HCT116 (cell line): ENCODE measurements around the gene RTL1. TPM values are rescaled to one million over a fixed set of nuclear protein-coding genes. Genes with fewer than 3 reads are reported as not detected.

ENCODE experiments used
- ATAC-seq: fragments of 200-7000 bp; cut with Tn5 transposase; 2 replicates; pipeline ENCODE4 v1.9.1; 2020; ENCODE audit warnings: mild to moderate bottlenecking, moderate library complexity
- BruUV-seq: library from RNA; stranded (reverse); fragments of 400-500 nt; replicated peaks from 2 replicates; lab custom pipeline; 2021; lab: Mats Ljungman, UMichigan
- CTCF ChIA-PET: fragments of 300-600 bp; sonication (Branson Sonifier 250); formaldehyde crosslinking; loops from one replicate; lab custom pipeline; 2021; ENCODE audit warnings: antibody characterized with exemption; lab: Charles Lee
- POLR2A ChIA-PET: fragments of 300-600, 350-600 bp; sonication (Branson Sonifier 250); formaldehyde crosslinking; loops from one replicate; lab custom pipeline; 2021; ENCODE audit warnings: antibody characterized with exemption; lab: Charles Lee
- RAD21 ChIA-PET, 2 experiments: fragments of 300-600 bp; sonication (Branson Sonifier 250); formaldehyde crosslinking; loops; one replicate each; lab custom pipeline; 2023; ENCODE audit warnings: low total read pairs in 2 of 2; ENCODE audit not compliant: uncharacterized antibody in 2 of 2, unreplicated experiment in 2 of 2, low non-redundant PET in 1 of 2; lab: Charles Lee
- DNase-seq: peaks from one replicate; pipeline ENCODE4 v3.0.0-alpha.2; 2010; ENCODE audit warnings: low read depth, low spot score
- H2AFZ ChIP-seq: fragments of 200-600 bp; shearing (Covaris generic), sonication (generic); 2 replicates; pipeline ENCODE4 v1.6.1; 2017; ENCODE audit warnings: low read depth, mixed run types, mixed read lengths, antibody characterized with exemption, low read length; ENCODE audit not compliant: poor library complexity, severe bottlenecking
- H3K27ac ChIP-seq: 2 replicates; pipeline ENCODE4 v1.5.1; 2012; ENCODE audit warnings: low read depth, low read length
- H3K27me3 ChIP-seq: fragments of 200-600 bp; sonication (generic); 2 replicates; pipeline ENCODE4 v1.6.1; 2016; ENCODE audit warnings: mixed run types, low read length, mixed read lengths; ENCODE audit not compliant: insufficient read depth
- H3K36me3 ChIP-seq, 2 experiments: fragments of 200-500 bp in 1 of 2; fragments of 200-600 bp in 1 of 2; sonication (Bioruptor generic) in 1 of 2; sonication (generic) in 1 of 2; 2 replicates each; pipeline versions ENCODE4 v1.5.1 to v1.6.1; 2014 to 2016; ENCODE audit warnings: low read length in 2 of 2, inconsistent platforms in 1 of 2, mixed read lengths in 1 of 2, mixed run types in 1 of 2; ENCODE audit not compliant: insufficient read depth in 2 of 2, control insufficient read depth in 1 of 2
- H3K4me1 ChIP-seq, 2 experiments: fragments of 200-600 bp in 1 of 2; sonication (generic) in 1 of 2; 2 replicates each; pipeline versions ENCODE4 v1.5.1 to v1.6.1; 2012 to 2017; ENCODE audit warnings: low read length in 2 of 2, inconsistent platforms in 1 of 2, mild to moderate bottlenecking in 1 of 2, mixed read lengths in 1 of 2, mixed run types in 1 of 2, moderate library complexity in 1 of 2; ENCODE audit not compliant: insufficient read depth in 2 of 2, control insufficient read depth in 1 of 2
- H3K4me2 ChIP-seq: fragments of 200-600 bp; sonication (generic); 2 replicates; pipeline ENCODE4 v1.6.1; 2017; ENCODE audit warnings: mixed run types, low read length, mixed read lengths
- H3K4me3 ChIP-seq, 2 experiments: fragments of 200-600 bp in 1 of 2; sonication (generic) in 1 of 2; replicated peaks in 1 of 2; 2 replicates each; pipeline ENCODE4 v1.5.1; 2011 to 2016; ENCODE audit warnings: low read length in 2 of 2, control low read depth in 1 of 2, low read depth in 1 of 2, mild to moderate bottlenecking in 1 of 2, mixed read lengths in 1 of 2, mixed run types in 1 of 2
- H3K79me2 ChIP-seq: fragments of 200-600 bp; sonication (generic); 2 replicates; pipeline ENCODE4 v1.6.1; 2017; ENCODE audit warnings: mild to moderate bottlenecking, mixed run types, low read length, moderate library complexity, mixed read lengths; ENCODE audit not compliant: insufficient read depth
- H3K9ac ChIP-seq: fragments of 200-600 bp; sonication (generic); 2 replicates; pipeline ENCODE4 v1.6.1; 2016; ENCODE audit warnings: low read length, mixed read lengths
- H3K9me2 ChIP-seq: fragments of 200-600 bp; sonication (generic), shearing (Covaris generic); 2 replicates; pipeline ENCODE4 v1.6.1; 2017; ENCODE audit warnings: mixed run types, mild to moderate bottlenecking, moderate library complexity; ENCODE audit not compliant: insufficient read depth
- H3K9me3 ChIP-seq, 2 experiments: fragments of 200-500 bp in 1 of 2; fragments of 200-600 bp in 1 of 2; sonication (Bioruptor generic) in 1 of 2; sonication (generic) in 1 of 2; 2 replicates each; pipeline ENCODE4 v1.6.1; 2014 to 2017; ENCODE audit warnings: low read length in 2 of 2, mixed read lengths in 2 of 2, inconsistent platforms in 1 of 2, low read depth in 1 of 2, mild to moderate bottlenecking in 1 of 2, mixed run types in 1 of 2, moderate library complexity in 1 of 2; ENCODE audit not compliant: control insufficient read depth in 1 of 2, insufficient read depth in 1 of 2
- H4K20me1 ChIP-seq: fragments of 200-600 bp; sonication (generic), shearing (Covaris generic); 2 replicates; pipeline ENCODE4 v1.6.1; 2017; ENCODE audit warnings: mixed run types, mild to moderate bottlenecking, moderate library complexity; ENCODE audit not compliant: insufficient read depth
- ATF3 ChIP-seq: IDR thresholded peaks from 2 replicates; pipeline ENCODE4 v1.6.1; 2012
- EZH2 ChIP-seq: fragments of 200-600 bp; sonication (generic); IDR thresholded peaks from 2 replicates; pipeline ENCODE4 v1.6.1; 2017; ENCODE audit warnings: antibody characterized with exemption, mixed run types
- RAD21 ChIP-seq: IDR thresholded peaks from 2 replicates; pipeline ENCODE4 v1.6.1; 2012; ENCODE audit warnings: low read depth, mild to moderate bottlenecking
- SIN3A ChIP-seq: IDR thresholded peaks from 2 replicates; pipeline ENCODE4 v1.6.1; 2012; ENCODE audit warnings: low read depth
- TCF7L2 ChIP-seq: IDR thresholded peaks from 2 replicates; pipeline ENCODE4 v1.7.0; 2011; ENCODE audit warnings: borderline replicate concordance, inconsistent platforms; ENCODE audit not compliant: insufficient read depth, insufficient read length; ENCODE audit errors: extremely low read depth
- YY1 ChIP-seq: IDR thresholded peaks from 2 replicates; pipeline ENCODE4 v1.6.1; 2011; ENCODE audit warnings: low read length, low read depth, moderate library complexity, mild to moderate bottlenecking; ENCODE audit not compliant: insufficient replicate concordance; ENCODE audit errors: extremely low read depth
- ZBTB33 ChIP-seq: IDR thresholded peaks from 2 replicates; pipeline ENCODE4 v1.6.1; 2011; ENCODE audit warnings: mild to moderate bottlenecking, low read length, moderate library complexity; ENCODE audit not compliant: insufficient replicate concordance; ENCODE audit errors: extremely low read depth
- intact Hi-C: fragments of 100-400 bp; cut with micrococcal nuclease; formaldehyde crosslinking; loops from 2 replicates; pipeline ENCODE4 v1.10.0; 2022
- total RNA-seq: library from RNA; stranded (reverse); gene quantifications from one replicate; pipeline ENCODE4 v1.2.1, GENCODE V29; 2021; ENCODE audit not compliant: unreplicated experiment
- TF ChIP-seq, protein P1 (sequence below), 3 experiments: fragments of 200-600 bp in 1 of 3; sonication (generic) in 1 of 3; IDR thresholded peaks in 2 of 3; conservative IDR thresholded peaks in 1 of 3; 2 replicates each; pipeline ENCODE4 v1.5.1; 2012 to 2017; ENCODE audit warnings: low read depth in 2 of 3, low read length in 2 of 3, antibody characterized with exemption in 1 of 3, borderline replicate concordance in 1 of 3, control low read depth in 1 of 3, mild to moderate bottlenecking in 1 of 3, mixed read lengths in 1 of 3, mixed run types in 1 of 3, moderate library complexity in 1 of 3; ENCODE audit not compliant: insufficient read depth in 1 of 3

The RTL1 gene
- total RNA-seq, 1 experiment from 2014 or later: not detected

DNA sequence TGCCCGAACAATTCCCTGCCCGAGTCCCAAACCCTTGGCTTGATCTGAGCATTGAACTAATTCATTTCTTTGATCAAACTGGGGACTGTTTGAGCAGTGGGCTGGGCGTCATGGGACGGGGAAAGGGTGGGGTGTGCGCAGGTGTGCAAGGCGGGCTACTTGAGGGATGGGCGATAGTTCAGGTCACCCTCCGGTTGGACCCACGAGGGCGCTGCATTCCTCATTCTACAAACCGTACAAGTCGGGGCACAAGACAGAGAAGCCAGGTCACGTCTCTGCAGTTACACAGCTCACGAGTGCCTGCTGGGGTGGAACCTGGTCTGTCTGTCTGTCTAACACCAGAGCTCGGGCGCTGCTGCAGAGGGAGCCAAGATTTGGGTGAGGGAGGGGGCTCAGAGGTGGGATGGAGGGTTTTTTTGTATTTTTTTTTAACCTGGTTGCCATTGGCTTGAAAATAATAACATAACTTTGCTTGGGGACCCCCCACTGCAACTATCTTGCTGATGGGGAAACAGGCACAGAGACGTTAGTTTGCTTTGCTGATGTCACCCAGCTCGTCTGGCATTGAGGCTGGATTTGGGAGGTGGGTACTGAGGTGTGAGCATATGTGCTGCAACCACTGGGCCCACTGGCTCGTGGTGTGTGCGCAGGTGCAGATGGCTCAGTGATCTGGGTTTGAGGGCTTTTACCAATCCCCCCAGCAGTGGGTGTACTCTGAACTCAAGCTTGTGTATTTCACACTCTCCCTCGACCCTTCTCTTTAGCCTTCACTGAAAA, 7.6 kb upstream of the RTL1 start:
- H3K36me3 ChIP-seq: no peaks in the 10 kb centered on the region
- ChIA-PET POLR2A (no interaction called here), CTCF (no interaction called here), RAD21 (no interaction called here)
- no peak overlapping the region for H3K9ac ChIP-seq
- no peak for DNase-seq
- TF ChIP-seq ZBTB33 (no peak), TCF7L2 (no peak), EZH2 (no peak), YY1 (no peak), ATF3 (no peak), SIN3A (no peak), RAD21 (peak; percentile 29)
- TF ChIP-seq, protein P1, sequence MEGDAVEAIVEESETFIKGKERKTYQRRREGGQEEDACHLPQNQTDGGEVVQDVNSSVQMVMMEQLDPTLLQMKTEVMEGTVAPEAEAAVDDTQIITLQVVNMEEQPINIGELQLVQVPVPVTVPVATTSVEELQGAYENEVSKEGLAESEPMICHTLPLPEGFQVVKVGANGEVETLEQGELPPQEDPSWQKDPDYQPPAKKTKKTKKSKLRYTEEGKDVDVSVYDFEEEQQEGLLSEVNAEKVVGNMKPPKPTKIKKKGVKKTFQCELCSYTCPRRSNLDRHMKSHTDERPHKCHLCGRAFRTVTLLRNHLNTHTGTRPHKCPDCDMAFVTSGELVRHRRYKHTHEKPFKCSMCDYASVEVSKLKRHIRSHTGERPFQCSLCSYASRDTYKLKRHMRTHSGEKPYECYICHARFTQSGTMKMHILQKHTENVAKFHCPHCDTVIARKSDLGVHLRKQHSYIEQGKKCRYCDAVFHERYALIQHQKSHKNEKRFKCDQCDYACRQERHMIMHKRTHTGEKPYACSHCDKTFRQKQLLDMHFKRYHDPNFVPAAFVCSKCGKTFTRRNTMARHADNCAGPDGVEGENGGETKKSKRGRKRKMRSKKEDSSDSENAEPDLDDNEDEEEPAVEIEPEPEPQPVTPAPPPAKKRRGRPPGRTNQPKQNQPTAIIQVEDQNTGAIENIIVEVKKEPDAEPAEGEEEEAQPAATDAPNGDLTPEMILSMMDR (IDR thresholded peaks at IDR 0.05 in 2 of 3, conservative IDR thresholded peaks at IDR 0.05 in 1 of 3; ENCODE audit: borderline replicate concordance in 1 of 3, insufficient read depth in 1 of 3, low read depth in 2 of 3, low read length in 2 of 3): no peak
- no peak overlapping the region for H2AFZ ChIP-seq
- no peak overlapping the region for H3K4me3 ChIP-seq
- H4K20me1 ChIP-seq: no peaks in the 10 kb centered on the region
- H3K4me2 ChIP-seq: no peak overlapping the region
- H3K9me2 ChIP-seq: no peaks in the 10 kb centered on the region
- H3K27ac ChIP-seq: no peak overlapping the region
- H3K9me3 ChIP-seq: no peaks in the 10 kb centered on the region
- H3K27me3 ChIP-seq: 0 out of 2 replicates have a peak, but pooled peaks cover under 1% of the 10 kb centered on the region
- H3K79me2 ChIP-seq: no peaks in the 10 kb centered on the region
- no peaks in the 10 kb centered on the region for H3K4me1 ChIP-seq
- ATAC-seq: no peak
- BruUV-seq: no TSS peak
- intact Hi-C loops: no loop called here
